Stimulated activated CD4-positive, alpha-beta T cell treated with anti-CD3 and anti-CD28 coated beads, Interleukin-1b, Interleukin-23, amount 100 ng/mL, for 1 hour (primary cell): ENCODE measurements around the gene SCARB2.

Experiments
- DNase-seq, 2 donors: peaks; one replicate each; pipeline ENCODE4 v3.0.0-alpha.2; 2020; ENCODE audit warnings: low read depth in 2 of 2

SCARB2 gene

DNA sequence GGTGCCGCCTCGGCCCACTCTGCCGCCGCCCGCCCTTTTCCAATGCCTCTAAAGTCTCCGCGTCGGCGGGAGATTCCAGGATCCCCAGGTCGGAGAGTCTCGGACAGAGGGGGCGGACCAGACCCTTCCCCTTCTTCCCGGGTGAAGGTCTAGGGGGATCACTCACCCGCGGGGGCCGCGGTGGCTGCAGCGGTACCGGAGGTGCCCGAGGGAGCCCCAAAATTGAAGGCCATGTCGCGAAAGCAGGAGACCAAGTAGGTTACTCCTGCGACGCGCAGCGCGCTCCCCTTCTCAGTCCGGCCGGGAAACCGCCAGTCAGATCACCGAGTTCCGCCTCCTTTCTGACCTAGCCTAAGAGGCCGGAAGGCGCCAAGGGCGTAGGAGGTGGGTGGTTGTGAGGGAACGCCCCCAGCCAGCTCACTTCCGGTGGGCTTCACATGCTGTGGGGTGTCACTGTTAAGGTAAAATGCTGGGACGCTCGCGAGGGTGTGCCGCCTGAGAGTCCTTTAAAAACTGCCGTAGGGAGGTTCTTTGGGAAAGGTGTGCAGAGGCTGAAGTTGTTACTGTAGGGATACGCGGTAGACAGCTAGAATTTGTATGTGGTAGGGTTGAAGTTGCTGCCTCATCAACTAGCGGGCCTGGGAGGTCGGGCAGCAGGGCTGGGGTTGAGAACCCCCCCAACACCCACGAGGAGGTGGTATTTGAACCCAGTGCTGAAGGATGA is 65.3 kb downstream of the SCARB2 start, which contains the start of gene NUP54:
Gene NUP54 (minus strand): TSS at position 256 of the 724 bp plus-strand sequence. CDS start 23 bp downstream, at position 233.
- DNase-seq: peak; percentile 80 to 94

DNA sequence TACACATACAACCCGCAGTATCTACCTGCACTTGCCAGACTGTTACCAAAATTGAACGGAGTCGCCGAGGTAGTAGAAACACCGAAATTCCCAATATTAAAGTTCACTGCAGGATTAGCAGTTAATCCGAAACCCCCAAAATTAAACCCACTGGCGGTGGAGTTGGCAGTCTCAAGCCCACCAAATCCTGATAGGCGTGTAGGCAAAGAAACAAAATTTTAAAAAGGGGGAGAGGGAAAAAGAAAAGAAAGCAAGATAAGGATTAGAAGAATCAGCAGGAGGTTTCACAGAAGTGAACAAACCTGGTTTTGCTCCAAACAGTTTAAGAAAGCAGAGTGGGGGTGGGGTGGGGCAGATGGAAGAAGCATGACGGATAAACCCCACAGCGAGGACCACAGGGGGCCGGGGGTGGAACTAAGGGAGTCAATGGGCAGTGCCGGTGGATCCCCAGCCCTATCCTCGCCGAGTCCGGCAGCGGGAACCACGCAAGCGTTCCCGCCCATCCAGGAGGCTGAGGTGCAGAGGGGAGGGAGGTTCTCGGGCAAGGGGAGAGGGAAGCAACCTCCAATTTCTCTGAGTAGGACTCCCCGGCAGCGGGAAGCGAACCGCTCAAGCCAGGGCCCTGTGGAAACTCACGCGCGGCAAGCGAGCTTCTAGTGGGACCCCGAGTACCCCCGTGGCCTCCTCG is 66.0 kb downstream of the SCARB2 start:
- peak in 1 of 2 donors; percentile 3 for DNase-seq

DNA sequence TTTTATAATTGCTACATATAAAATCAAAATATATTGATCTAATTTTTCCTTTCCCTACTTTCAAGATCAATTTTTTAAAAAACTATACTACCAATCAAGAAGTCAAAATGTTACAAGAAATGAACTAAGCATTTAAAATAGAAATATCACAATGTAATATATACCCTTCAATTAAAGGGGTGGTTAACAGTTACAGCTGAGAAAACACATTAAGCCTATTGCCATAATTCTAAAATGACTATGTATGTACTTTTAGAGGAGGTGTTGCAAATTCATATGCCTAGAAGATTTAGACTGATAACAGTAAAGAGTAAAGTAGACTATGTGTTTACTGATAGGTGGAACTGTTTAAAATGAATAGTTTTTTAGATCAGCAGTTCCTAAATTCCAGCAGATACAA is 69.1 kb downstream of the SCARB2 start:
- no peak for DNase-seq

DNA sequence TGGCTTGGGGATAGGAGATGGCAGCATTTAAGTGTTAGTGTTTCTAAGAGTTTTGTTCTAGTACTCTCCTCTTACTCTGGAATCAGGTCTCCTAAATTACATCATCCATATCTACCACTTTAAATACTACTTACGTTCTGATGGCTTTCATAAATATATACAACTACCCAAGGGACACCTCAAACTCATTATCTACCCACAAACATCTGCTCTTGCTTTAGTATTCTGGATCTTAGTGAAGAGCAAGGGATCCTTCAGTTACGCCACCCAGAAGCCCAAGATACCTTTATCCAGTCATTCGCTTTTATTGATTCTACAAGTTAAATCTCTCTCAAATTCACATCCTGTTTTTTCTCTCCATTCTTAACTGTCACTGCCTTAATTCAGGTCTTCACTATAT is 72.4 kb downstream of the SCARB2 start:
- DNase-seq: no peak

DNA sequence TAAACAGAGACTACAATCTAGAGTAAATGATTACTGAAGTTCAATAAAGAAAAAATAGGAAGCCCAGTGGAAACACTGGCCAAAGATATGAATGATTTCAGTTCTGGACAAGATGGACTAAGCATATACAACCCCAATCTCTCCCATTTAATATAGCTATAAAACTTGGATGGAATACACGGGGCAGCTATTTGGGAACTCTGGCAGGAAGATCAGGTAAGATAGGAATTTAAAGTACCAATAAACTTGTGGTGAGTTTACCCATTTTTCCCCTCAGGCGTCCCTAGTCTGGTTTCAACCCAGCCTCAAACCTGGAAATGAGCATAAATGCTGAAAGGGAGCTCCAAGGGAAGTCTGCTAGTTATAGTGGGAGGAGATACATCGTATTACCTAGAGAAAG is 85.9 kb downstream of the SCARB2 start:
- no peak for DNase-seq

DNA sequence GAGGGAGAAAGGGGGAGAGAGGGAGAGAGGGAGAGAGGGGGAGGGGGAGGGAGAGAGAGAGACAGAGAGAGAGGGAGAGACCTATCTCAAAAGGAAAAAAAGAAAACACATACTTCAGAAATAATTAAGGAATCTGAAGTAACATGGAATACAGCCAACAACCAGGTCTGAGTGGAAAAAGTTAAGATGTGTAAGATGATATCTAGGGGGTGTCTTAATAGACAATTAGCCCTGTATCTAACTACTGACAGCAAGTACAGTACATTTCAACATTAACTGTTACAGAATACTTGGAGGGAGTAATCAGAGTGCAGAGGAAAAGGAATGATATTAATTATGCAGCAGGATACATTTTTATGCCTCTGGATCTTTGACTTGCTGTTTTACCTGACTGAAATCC is 87.8 kb downstream of the SCARB2 start:
- DNase-seq: no peak

DNA sequence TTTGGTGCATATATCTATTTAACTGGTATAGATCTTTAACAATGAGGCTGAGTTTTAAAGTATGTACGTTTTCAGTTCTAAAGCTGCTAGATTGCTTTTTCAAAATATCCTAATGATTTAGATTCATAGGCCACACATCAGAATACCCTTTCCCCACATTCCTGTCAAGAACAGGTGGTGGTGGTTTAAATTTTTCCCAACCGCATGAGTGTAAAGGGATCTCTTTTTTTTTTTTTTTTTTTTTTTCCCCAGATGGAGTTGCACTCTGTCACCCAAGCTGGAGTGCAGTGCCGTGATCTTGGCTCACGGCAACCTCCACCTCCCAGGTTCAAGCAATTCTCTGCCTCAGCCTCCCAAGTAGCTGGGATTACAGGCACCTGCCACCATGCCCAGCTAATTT is 93.4 kb downstream of the SCARB2 start:
- no peak for DNase-seq

DNA sequence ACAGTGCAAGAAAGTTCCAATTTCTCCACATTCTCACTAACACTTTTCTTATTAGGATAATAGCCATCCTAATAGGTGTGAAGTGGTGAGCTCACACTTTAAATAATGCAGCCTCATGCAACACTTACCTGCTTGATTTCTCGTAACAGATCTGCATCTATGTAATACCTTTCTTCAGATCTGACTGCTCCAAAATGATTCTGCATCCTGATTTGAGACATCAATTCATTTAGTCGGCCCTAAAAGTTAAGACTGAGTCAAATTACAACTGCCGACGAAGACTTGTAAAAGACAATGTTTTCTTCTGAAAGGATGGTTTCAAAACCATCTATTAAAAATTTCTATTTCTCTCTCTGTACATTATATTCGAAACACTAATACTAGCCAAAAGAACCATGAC is 96.1 kb downstream of the SCARB2 start:
- no peak for DNase-seq

DNA sequence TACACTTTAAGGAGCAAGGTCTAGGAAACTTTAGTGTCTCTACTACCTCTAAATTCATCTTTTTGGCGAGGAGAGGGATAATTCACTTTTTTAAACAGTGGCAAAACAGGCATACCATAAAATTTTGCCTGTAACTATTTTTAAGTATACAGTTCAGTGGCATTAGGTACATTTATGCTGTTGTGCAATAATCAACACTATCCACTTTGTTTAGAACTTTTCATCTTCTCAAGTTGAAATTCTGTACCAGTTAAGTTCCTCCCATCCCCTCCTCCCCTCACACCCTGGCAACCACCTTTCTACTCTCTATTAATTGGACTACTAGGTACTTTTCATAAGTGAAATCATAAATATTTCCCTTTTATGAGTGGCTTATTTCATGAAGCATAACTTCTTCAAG is 96.8 kb downstream of the SCARB2 start:
- DNase-seq: no peak
